Psoas muscle (tissue), 8 donors: Measurements from ENCODE around the gene ACSM5. TPM values are rescaled to one million over a fixed set of nuclear protein-coding genes. Genes with fewer than 3 reads are reported as not detected.
"Not testable (repeated sequence)": the region's sequence is repeated elsewhere in the genome, so short reads cannot be mapped to it uniquely, and the experiment has no call there.

Source experiments
- ATAC-seq, 4 donors: fragments of 200-7000 bp; cut with Tn5 transposase; one replicate each; pipeline ENCODE4 v1.9.1; 2020; ENCODE audit warnings: moderate library complexity in 3 of 4, mild to moderate bottlenecking in 2 of 4
- DNase-seq, 2 donors: peaks; one replicate each; pipeline ENCODE4 v3.0.0-alpha.2; 2020
- H3K27ac ChIP-seq: fragments of 200-600 bp; one replicate; pipeline ENCODE4 v1.8.0; 2022
- H3K27me3 ChIP-seq, 3 donors: fragments of 200-600 bp in 1 of 3; one replicate each; pipeline versions ENCODE4 v1.6.1 to v1.8.0; 2013 to 2022; ENCODE audit warnings: low read length in 2 of 3, mild to moderate bottlenecking in 2 of 3, moderate library complexity in 1 of 3; ENCODE audit not compliant: insufficient read depth in 3 of 3
- H3K36me3 ChIP-seq, 2 donors: fragments of 200-600 bp in 1 of 2; one replicate each; pipeline versions ENCODE4 v1.6.1 to v1.8.0; 2013 to 2022; ENCODE audit warnings: low read depth in 1 of 2, mild to moderate bottlenecking in 1 of 2, moderate library complexity in 1 of 2; ENCODE audit not compliant: insufficient read depth in 1 of 2
- H3K4me1 ChIP-seq: fragments of 200-600 bp; one replicate; pipeline ENCODE4 v1.8.0; 2022
- H3K4me3 ChIP-seq: fragments of 200-600 bp; one replicate; pipeline ENCODE4 v1.8.0; 2022; ENCODE audit warnings: mild to moderate bottlenecking
- H3K9me3 ChIP-seq: fragments of 200-600 bp; one replicate; pipeline ENCODE4 v1.8.0; 2022
- WGBS, 3 donors: extraction: QIAGEN DNeasy Blood & Tissue Kit; methylation state at CpG; one replicate each; pipeline versions ENCODE4 v1.1.6 to v1.1.7; 2013; 5-methylcytosine and 5-hydroxymethylcytosine counted together
- intact Hi-C, 2 donors: fragments of 100-400 bp; cut with DNase I; formaldehyde crosslinking; loops; one replicate each; pipeline versions ENCODE4 v1.11.0 to v1.14.2; 2022
- polyA plus RNA-seq, 3 donors: library from polyadenylated mRNA; stranded (reverse); fragments of 200-250 nt; gene quantifications; one replicate each; pipeline ENCODE4 v1.2.3, GENCODE V29; 2013
- total RNA-seq, 4 donors: library from RNA; stranded (reverse); fragmentation: NEBNext Ultra II Directional in 2 of 4; extraction: Animal tissue kit (Norgen Biotek cat#: 25700) in 2 of 4; gene quantifications; one replicate each; pipeline versions ENCODE4 v1.2.1 to v1.2.4, GENCODE V29; 2021 to 2023
- TF ChIP-seq, protein P1 (sequence below): fragments of 200-600 bp; IDR thresholded peaks from one replicate; pipeline ENCODE4 v1.8.0; 2022; ENCODE audit warnings: antibody characterized with exemption
- donor health status: healthy with polysubstance abuse.
- donor health status: DM: no; HTN: no; CAD: no; lungs with moderate emphysema.
- donor health status: Bipolar disorder and iron deficiency.
- donor health status: healthy.
- donor health status: DM: yes; HTN: yes; CAD: no.
- donor health status: DM: no; HTN: no; CAD: no.
- donor health status: DM: no; HTN: no; CAD: no.
- donor health status: DM: yes; HTN: yes; CAD: no.

Gene ACSM5
- total and polyA plus RNA-seq, 7 donors: 1.2 to 7.9 (median 4.3) TPM

DNA sequence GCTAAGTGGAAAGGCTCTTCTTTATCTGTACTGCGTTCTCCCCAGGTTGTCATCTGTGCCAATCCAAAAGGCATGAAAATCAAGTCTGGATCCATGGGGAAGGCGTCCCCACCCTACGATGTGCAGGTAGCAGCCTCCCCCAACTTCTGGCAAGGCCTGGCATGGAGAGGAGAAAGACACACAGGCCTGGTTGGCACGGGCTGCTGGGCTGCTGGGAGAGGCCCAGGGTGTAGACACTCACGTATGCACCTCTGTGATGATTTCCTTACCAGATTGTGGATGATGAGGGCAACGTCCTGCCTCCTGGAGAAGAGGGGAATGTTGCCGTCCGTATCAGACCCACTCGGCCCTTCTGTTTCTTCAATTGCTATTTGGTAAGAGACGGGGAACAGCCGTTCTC is 21.6 kb downstream of the ACSM5 start:
- no peaks in the 10 kb centered on the region for H3K27me3 ChIP-seq
- intact Hi-C loops: no loop called here
- ATAC-seq (no peak), DNase-seq (no peak)
- no peaks in the 10 kb centered on the region for H3K4me1 ChIP-seq
- H3K27ac ChIP-seq: no peak overlapping the region
- WGBS, 3 donors: 70 to 75% (median 73%) methylated on average over 11 of the region's 11 CpGs
- no peaks in the 10 kb centered on the region for H3K9me3 ChIP-seq
- H3K4me3 ChIP-seq: no peak overlapping the region
- TF ChIP-seq, protein P1, sequence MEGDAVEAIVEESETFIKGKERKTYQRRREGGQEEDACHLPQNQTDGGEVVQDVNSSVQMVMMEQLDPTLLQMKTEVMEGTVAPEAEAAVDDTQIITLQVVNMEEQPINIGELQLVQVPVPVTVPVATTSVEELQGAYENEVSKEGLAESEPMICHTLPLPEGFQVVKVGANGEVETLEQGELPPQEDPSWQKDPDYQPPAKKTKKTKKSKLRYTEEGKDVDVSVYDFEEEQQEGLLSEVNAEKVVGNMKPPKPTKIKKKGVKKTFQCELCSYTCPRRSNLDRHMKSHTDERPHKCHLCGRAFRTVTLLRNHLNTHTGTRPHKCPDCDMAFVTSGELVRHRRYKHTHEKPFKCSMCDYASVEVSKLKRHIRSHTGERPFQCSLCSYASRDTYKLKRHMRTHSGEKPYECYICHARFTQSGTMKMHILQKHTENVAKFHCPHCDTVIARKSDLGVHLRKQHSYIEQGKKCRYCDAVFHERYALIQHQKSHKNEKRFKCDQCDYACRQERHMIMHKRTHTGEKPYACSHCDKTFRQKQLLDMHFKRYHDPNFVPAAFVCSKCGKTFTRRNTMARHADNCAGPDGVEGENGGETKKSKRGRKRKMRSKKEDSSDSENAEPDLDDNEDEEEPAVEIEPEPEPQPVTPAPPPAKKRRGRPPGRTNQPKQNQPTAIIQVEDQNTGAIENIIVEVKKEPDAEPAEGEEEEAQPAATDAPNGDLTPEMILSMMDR: no peak
- H3K36me3 ChIP-seq: no peaks in the 10 kb centered on the region

DNA sequence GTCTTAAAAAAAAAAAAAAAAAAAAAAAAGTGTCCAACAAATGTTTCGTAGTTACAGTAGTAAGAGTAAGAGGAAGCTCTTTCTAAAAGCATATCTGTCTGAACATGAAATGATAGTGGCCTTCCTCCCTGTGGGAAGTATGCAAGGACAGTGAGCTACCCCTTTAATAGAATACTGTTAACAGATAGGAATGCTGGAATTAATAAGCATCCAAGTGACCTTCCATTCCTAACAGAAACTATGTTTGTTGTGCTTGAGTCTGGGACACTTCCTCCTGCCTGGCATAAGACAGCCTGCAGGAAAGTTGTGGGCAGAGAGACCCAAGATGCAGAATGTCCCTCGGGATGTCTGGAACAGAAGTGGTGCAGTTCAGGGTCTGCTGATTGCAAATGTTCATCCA is 29.6 kb downstream of the ACSM5 start:
- H3K4me1 ChIP-seq, H3K27me3 ChIP-seq, H3K36me3 ChIP-seq, H3K4me3 ChIP-seq, DNase-seq, H3K9me3 ChIP-seq, intact Hi-C loops, H3K27ac ChIP-seq: not testable (repeated sequence)
- 25 to 60% (median 60%) methylated on average over 1 to 2 of the region's 2 CpGs for WGBS, 3 donors
- peak in 1 of 4 donors; percentile 33 for ATAC-seq

DNA sequence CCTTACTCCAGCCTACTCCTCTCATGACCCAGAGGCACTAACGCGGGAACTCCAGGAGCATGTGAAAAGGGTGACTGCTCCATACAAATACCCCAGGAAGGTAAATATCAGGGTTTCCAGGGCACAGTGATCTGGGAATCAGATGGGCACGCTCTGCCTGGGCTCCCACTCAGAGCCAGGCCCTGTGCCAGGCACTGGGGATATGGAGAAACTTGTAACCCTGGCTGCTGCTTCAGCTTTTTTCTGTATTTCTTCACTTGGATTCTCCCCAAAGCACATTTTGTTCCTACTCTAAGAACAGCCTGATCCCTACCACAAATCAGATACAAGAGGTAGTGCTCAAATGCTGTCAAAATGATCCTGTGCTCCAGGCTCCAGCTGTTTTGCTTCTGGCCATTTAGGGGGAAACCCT is 30.5 kb downstream of the ACSM5 start:
- H3K27ac ChIP-seq, H3K36me3 ChIP-seq, H3K27me3 ChIP-seq, DNase-seq, H3K4me3 ChIP-seq, H3K4me1 ChIP-seq, intact Hi-C loops, H3K9me3 ChIP-seq: not testable (repeated sequence)
- peak in 3 of 4 donors; percentile 59 to 87 (median 62) for ATAC-seq
- WGBS, 3 donors: 18 to 28% (median 19%) methylated on average over 3 of the region's 3 CpGs

DNA sequence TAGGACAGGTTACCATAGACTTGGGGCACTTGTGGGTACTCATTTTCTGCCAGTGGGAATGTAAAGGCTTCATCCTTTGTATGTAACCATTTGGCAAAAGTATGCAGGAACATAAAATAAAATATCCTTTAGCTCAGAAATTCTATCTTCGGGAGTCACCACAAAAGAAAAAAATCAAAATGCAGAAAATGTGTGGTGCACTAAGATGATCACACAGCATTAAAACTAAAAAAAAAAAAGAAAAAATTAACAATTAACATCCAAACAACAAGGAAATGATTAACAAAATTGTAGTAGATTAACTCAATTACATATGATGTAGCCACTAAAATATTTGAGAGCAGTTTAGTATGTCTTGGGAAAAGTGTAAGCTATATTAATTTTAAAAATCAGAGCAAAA is 31.4 kb downstream of the ACSM5 start:
- DNase-seq, intact Hi-C loops: not testable (repeated sequence)
- 67 to 80% (median 78%) methylated on average over 1 of the region's 1 CpG for WGBS, 3 donors

DNA sequence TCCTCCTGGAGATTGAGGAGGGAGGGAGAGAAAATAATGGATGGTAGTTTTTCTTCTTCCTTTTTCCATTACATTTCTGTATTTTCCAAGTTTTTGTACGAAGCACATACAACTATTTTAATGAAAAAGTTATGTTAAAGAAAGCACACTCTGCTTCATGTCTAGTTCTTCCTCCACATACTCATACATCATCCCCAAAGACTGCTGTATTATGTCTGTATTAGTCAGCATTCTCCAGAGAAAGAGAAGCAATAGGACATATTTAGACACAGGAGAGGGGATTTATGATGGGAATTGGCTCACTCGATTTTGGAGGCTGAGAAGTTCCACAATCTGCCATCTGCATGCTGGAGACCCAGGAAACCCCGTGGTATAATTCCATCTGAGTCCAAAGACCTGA is 31.9 kb downstream of the ACSM5 start:
- intact Hi-C loops: no loop called here
- WGBS, 3 donors: 47 to 53% (median 47%) methylated on average over 3 of the region's 3 CpGs
- no peak for ATAC-seq

More for the DNA sequence above, 31.4 kb downstream of the ACSM5 start:
- not testable (repeated sequence) for ATAC-seq, H3K27ac ChIP-seq, H3K4me1 ChIP-seq, H3K36me3 ChIP-seq, H3K4me3 ChIP-seq, H3K9me3 ChIP-seq, H3K27me3 ChIP-seq

DNA sequence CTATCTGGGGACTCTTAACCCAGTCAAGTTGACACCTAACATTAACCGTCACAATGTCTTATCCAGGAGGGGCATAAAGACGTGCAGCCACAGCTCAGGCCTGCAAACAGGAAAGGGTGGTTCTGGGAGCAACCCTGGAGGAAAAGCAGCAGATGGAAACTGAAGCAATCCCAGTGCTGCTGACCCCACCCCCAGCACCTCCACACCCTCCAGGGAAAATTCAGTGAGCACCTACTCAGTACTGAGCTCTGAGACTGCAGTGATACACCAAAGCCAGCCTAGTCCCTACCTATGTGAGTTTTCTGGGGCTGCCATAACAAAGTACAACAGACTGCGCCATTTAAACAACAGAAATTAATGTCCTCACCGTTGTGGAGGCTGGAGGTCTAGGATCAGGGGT is 32.5 kb downstream of the ACSM5 start:
- H3K27ac ChIP-seq, H3K27me3 ChIP-seq, H3K36me3 ChIP-seq, DNase-seq, ATAC-seq, H3K9me3 ChIP-seq, H3K4me3 ChIP-seq, intact Hi-C loops, H3K4me1 ChIP-seq: not testable (repeated sequence)
- WGBS, 3 donors: 87 to 92% (median 92%) methylated on average over 2 of the region's 4 CpGs

More for the DNA sequence above, 31.9 kb downstream of the ACSM5 start:
- no peak for DNase-seq
- H3K4me3 ChIP-seq: no peak overlapping the region
- H3K27me3 ChIP-seq: no peaks in the 10 kb centered on the region
- TF ChIP-seq, protein P1: no peak
- no peaks in the 10 kb centered on the region for H3K9me3 ChIP-seq
- H3K36me3 ChIP-seq: no peaks in the 10 kb centered on the region
- H3K4me1 ChIP-seq: no peaks in the 10 kb centered on the region
- H3K27ac ChIP-seq: no peak overlapping the region

DNA sequence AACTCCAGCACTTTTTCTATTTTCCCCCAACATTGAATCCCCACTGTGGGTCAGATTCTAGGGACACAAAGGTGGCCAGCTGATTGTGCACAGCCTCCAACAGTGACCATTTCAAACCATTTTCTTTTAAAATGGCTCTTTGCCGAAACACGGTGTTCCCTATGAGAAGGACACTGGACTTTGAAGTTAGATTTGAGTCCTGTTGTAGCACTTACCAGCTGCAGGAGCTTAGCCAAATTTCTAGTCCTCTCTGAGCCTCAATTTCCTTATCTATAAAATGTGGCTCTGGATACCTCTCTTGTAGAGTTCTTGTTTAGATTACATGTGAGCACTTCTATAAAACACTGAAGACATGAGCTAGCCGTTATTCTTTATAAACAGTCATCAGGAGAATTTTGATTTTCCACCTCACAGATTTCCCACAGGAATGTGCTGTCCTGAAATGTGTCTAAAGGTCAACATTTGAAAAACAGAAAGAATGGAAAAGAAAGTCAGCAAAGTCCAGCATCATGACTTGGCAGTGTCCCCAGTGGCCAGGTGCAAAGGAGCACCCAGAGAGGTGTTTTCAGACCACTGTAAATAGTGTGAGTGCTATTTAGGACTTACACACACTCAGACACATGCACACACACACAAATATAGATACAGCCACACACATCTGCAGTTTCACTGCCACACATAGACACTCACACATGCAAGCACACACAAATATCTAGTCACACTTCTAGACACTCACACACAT is 37.5 kb downstream of the ACSM5 start:
- ATAC-seq, H3K27me3 ChIP-seq, intact Hi-C loops, H3K4me1 ChIP-seq, DNase-seq, H3K4me3 ChIP-seq, H3K27ac ChIP-seq, H3K9me3 ChIP-seq, H3K36me3 ChIP-seq: not testable (repeated sequence)
- WGBS, 3 donors: no CpG with 5 or more reads among the region's 3 CpGs

DNA sequence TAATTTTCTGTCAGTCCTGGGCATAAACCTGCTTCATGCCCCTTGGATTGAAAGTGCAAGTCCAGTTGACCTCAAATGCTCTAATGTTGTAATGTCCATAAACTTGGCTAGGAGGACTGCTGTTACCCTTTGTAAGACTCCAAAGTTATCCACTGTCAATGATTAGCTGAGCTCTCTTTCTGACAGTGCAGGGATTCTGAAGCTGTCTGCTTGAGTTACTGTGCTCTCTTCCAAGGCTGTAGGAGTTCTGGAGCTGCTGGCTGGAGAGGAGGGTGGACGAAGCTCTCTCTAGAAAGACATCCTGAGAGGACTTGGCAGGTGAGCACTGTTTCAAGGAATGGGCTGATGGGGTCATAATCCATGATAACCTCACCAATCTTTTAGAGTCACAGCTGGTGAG is 42.0 kb downstream of the ACSM5 start, which contains the start of gene ACSM2A:
Gene ACSM2A (plus strand): TSS at position 158 of the 400 bp plus-strand sequence. CDS start 8,594 bp downstream, outside the sequence.
- 13 to 36% (median 17%) methylated on average over 1 of the region's 1 CpG for WGBS, 3 donors

DNA sequence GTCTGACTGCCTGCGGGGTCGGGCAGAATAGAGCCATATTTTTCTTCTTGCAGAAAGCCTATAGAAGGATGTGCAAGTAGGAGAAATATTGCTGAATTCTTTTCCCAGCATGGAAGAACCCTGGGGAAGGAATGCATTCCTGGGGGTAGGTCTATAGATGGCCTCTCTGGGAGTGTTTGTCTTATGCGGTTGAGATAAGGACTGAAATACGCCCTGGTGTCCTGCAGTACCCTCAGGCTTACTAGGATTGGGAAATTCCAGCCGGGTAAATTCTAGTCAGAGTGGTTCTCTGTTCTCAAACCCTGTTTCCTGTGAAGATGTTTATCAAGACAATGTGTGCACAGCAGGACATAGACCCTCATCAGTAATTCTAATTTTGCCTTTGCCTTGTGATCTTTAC is 44.3 kb downstream of the ACSM5 start:
- H3K27me3 ChIP-seq, DNase-seq, H3K9me3 ChIP-seq, intact Hi-C loops, ATAC-seq, H3K27ac ChIP-seq, H3K4me1 ChIP-seq, H3K36me3 ChIP-seq, H3K4me3 ChIP-seq: not testable (repeated sequence)
- WGBS, 3 donors: 86 to 97% (median 91%) methylated on average over 4 to 5 of the region's 5 CpGs

More for the DNA sequence above, 42.0 kb downstream of the ACSM5 start, which contains the start of gene ACSM2A:
- intact Hi-C loops, DNase-seq, H3K4me3 ChIP-seq, ATAC-seq, H3K4me1 ChIP-seq, H3K27ac ChIP-seq, H3K9me3 ChIP-seq, H3K27me3 ChIP-seq, H3K36me3 ChIP-seq: not testable (repeated sequence)

DNA sequence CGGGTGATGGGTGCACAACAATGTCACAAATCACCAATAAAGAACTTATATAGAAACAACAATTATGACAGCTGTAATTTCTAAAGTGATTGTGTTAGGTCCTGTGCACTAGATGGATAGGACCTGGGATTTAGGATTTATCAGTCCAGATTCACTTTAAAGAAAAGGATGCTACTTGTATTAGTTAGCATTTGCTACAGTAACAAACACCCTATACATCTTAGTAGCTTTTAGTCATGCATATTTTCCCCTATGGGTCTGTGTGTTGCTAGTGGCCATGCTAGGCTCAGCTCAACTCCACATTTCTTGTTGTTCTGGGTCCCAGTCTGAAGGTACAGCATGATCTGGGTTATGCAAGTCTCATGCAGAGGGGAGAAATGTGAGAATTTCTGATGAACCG is 49.9 kb downstream of the ACSM5 start:
- H3K4me3 ChIP-seq, H3K36me3 ChIP-seq, H3K27me3 ChIP-seq, DNase-seq, ATAC-seq, intact Hi-C loops, H3K27ac ChIP-seq, H3K9me3 ChIP-seq, H3K4me1 ChIP-seq: not testable (repeated sequence)
- 91 to 92% (median 92%) methylated on average over 2 of the region's 2 CpGs for WGBS, 3 donors
